Kidney glomerular epithelial cell (primary cell): Measurements from ENCODE around the gene GFOD2.
"Not testable (repeated sequence)": the region's sequence is repeated elsewhere in the genome, so short reads cannot be mapped to it uniquely, and the experiment has no call there.

Experiments
- DNase-seq: peaks from one replicate; lab custom pipeline; 2025; lab: John Stamatoyannopoulos, UW

The GFOD2 gene, protein sequence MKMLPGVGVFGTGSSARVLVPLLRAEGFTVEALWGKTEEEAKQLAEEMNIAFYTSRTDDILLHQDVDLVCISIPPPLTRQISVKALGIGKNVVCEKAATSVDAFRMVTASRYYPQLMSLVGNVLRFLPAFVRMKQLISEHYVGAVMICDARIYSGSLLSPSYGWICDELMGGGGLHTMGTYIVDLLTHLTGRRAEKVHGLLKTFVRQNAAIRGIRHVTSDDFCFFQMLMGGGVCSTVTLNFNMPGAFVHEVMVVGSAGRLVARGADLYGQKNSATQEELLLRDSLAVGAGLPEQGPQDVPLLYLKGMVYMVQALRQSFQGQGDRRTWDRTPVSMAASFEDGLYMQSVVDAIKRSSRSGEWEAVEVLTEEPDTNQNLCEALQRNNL

GRCh38 chr16:67719048-67719777 is at the start of gene GFOD2:
TSS of gene GFOD2 (minus strand) at chr16:67719316. CDS start at chr16:67685715, 33,601 bp downstream.
- peak; percentile 86 for DNase-seq

DNA sequence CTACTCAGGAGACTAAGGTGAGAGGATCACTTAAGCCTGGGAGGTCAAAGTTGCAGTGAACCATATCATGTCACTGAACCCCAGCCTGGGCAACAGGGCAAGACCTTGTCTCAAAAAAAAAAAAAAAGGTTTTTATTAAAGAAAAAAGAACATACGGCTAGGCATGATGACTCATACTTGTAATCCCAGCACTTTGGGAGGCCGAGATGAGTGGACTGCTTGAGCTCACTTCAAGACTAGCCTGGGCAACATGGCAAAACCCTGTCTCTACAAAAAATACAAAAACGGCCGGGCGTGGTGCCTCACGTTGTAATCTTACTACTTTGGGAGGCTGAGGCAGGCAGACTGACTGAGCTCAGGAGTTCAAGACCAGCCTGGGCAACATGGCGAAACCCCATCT is 48.8 kb upstream of the GFOD2 start:
- no peak for DNase-seq

- no peak for DNase-seq
These were observed 47.2 kb upstream of the GFOD2 start for GRCh38 chr16:67766291-67766690.

DNA sequence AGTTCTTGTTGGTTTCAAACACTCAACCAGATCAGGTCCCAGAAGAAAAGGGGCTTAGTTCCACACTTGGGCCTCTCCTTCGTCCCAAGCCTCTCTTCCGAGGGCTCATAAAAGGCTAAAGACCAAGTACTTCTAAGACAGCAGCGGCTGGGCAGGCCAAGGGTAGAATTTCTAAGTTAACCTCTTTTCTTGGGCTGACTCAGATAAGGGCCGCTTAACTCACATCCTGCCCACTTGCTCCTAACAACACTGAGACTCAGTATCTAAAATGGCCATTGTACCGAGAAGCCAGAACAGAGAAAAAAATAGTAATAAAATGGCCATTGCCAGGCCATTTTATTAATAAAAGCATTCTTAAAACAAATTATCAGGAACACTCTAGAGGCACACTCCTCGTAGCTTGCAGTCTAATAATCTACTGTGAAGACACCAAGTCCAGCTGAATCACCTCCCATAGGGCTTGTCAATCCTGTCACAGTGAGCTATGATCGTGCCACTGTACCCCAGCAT is 45.1 kb upstream of the GFOD2 start:
- no peak for DNase-seq

DNA sequence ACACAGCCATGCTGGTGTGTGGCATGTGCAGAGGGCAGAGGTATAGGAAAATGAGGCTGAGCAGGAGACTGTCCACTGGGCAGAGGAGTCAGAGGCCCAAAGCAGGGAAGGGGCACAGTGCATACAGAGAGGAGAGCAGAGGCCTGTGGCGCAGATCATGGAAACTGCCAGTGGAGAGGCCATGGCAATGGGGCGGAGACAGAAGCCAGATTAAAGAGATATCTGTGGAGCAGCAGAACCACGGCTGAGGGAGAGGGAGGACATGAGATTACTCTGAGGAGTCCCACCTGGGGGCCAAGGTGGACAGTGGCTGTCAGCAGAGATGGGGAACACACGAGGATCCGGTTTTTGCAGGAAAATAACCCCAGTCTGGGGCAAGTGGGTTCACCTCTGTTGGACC is 44.0 kb upstream of the GFOD2 start:
- no peak for DNase-seq

- DNase-seq = no peak
These were observed 43.3 kb upstream of the GFOD2 start for GRCh38 chr16:67762385-67762784.

- no peak for DNase-seq
These were observed 42.8 kb upstream of the GFOD2 start for GRCh38 chr16:67761924-67762323.

DNA sequence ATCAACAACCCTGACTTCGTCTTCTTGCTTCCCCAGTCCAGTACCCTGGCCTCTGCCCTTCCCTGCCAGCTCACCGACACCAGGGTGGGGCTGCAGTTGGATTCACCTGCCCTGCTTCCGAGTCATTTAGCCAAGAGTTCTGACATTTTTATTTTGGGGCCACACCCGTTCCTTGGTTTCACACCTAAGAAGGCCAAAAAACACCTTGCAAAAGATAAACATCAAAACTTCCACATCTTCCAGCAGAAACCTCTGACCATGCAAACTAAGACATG is 41.8 kb upstream of the GFOD2 start:
- DNase-seq = no peak

GRCh38 chr16:67760206-67760955 is 41.3 kb upstream of the GFOD2 start:
- no peak for DNase-seq

GRCh38 chr16:67758966-67759365 is 39.9 kb upstream of the GFOD2 start:
- DNase-seq = no peak

DNA sequence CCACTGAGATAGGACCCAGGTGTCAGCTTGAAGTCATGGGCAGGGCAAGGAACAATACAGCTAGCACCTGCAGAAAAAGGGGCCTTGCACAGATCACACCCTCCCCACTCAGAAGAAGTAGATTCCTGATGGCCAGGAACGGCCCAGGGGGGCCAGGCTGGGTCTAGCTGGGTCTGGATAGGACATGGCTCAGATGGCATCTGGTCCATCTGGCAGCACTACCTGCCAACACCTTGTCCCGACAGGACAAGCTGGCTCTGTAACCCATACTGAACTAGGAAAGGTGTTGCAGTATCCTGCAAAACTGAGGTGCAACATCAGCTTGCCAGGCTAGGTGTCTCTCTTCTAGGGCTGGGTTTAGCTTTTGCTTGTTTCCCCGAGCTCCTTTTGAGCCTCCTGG is 38.9 kb upstream of the GFOD2 start:
- DNase-seq = no peak

DNA sequence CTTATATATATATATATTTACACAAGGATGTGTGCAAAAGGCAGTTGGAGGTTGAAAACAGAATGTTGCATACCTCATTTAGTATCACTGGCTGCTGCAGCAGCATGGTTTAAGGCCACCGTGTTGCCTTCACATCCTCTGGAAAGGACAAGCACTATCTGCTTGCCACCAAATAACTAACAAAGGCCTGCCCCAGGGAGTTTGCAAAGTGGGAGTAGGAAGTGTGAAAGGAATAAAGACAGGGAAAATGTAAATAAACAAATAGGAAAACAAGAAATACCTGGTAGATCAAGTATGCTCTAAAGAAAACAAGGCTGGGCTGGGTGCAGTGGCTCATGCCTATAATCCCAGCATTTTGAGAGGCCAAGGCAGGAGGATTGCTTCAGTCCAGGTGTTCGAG is 33.5 kb upstream of the GFOD2 start:
- no peak for DNase-seq

DNA sequence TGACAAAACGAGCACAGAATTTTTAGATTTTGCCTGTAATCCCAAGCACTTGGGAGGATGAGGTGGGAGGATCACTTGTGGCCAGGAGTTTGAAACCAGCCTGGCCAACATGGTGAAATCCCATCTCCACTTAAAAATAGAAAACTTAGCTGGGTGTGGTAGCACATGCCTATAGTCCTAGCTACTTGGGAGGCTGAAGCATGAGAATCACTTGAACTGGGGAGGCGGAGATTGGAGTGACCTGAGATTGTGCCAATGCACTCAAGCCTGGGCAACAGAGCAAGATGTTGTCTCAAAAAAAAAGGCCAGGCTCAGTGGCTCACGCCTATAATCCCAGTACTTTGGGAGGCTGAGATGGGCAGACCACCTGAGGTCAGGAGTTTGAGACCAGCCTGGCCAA is 32.2 kb upstream of the GFOD2 start:
- DNase-seq = not testable (repeated sequence)

GRCh38 chr16:67750466-67750865 is 31.4 kb upstream of the GFOD2 start:
- DNase-seq = no peak

DNA sequence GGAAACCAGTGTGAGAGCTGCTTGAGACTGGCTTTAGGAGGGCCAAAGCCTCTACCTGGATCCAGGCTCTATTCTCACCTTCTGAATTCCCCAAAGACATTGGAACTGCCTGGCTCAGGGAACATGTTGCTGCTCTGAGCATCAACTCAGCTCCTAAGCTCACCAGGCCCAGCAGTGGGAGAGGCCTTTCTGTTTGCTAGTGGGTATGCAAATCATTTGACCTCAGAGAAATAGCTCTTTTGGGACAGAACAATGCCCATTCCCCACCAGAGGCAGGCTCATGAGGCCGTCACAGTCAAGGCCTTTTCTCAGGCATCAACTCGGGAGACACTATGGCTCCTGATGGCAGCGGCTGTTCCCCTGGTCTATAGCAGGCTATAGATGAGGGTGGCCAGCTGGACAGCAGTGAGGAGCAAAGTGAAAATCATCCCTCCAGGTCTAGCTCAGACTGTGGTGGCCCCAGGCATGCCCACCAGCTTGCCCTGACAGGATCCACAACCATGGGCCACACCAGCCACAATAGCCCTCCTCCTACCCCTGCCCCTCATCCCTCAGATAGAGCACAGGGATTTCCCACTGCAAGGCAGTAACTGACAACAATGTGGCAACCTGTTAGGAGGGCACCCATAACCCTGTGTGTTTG is 30.4 kb upstream of the GFOD2 start:
- DNase-seq = no peak

DNA sequence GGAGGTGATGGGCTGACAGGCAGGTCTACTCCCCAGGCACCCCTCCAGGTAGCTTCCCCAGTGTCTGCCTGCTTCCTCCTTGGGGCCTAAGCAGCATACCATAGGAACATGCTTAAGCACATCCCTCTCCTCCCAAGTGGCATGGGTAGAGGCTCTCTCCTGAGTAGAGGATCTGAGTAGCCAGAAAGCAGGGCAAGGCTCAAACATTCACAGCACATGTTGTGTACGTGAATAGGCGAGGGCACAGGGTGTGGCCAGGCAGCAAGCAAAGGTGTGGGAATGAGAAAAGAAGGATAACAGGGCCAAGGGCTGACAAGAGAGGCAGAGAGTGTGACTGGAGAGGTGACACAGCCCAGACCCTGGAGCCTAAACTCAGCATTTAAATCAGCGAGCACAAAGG is 29.7 kb upstream of the GFOD2 start:
- DNase-seq = no peak

DNA sequence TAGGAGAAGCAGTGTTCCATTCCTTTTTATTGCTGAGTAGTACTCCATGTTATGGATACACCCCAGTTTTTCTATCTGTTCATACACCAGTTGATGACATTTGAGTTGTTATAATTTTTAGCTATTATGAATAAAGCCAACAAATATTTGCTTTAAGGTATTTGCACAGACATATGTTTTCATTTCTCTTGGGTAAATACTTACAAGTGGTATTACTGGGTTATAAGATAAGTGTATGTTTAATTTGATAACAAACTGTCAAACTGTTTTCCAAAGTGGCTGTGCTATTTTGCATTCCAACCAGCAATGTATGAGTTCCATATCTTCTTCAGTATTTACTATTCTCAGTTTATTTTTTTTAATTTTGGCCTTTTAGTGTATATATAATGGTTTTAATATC is 27.7 kb upstream of the GFOD2 start:
- no peak for DNase-seq

- DNase-seq = no peak
These were observed 22.0 kb upstream of the GFOD2 start for GRCh38 chr16:67741118-67741517.

DNA sequence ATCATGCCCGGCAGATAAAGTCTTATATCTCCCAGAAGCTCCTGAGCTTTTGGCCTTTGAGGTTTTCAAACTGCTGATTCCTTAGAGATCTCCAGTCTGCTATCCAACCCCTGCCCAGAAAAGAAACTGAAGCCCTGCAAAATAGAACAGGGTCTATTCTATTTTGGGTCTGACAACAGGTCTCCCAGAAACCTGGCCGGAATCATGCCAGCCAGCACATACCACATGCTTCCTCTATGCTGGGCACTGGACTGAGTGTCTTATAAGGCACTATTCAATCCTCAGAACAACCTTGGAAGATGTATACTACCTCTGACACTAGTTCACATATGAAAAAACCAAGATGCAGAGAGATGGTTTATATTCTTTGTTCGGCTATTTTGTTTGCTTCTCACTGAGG is 21.3 kb upstream of the GFOD2 start:
- no peak for DNase-seq

DNA sequence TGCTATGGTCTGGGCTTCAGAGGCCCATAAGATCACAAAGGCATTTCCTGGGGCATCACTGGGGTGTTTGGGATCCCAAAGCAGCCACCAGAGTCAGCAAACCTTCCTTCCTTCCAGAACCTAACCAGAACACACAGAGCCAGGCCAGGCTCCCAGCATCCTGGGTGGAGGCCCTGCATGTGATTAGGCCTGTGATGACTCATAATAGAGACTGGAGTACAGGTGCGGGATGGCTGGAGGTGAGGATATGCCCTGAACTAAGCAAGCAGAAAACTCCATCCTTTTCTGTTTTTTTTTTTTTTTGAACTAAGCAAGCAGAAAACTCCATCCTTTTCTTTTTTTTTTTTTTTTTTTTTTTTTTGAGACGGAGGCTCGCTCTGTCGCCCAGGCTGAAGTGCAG is 17.7 kb upstream of the GFOD2 start:
- no peak for DNase-seq

DNA sequence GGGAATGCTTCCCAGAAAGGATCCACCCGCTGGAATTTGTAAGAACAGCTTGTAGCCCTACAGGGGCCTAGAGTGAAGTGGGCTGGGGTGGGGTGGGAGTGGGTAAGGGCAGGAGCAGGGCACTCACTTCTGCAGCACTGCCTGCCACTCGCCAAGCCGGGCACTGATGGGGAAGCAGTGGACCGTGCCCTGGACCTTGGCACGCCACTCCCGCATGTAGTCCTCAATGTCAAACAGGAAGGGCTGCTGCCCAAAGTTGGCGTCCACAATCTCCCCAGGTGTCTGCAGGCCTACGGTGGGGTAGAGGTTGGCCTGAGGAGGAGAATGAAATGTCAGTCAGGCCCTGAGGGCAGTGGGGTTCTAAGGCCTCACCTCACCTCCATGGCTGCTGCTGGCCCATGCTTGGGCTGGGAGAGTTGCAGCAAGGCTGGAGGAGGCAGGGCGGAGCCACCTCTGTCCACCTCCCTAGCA is 15.7 kb upstream of the GFOD2 start:
- DNase-seq = no peak

GRCh38 chr16:67733734-67734470 is 14.8 kb upstream of the GFOD2 start:
- DNase-seq = no peak
